Neural cell (in vitro differentiated cells): ENCODE measurements around the gene SH3PXD2B. TPM values are rescaled to one million over a fixed set of nuclear protein-coding genes. Genes with fewer than 3 reads are reported as not detected.
"Not testable (repeated sequence)": the region's sequence is repeated elsewhere in the genome, so short reads cannot be mapped to it uniquely, and the experiment has no call there.

Experiments
- H2AFZ ChIP-seq: fragments of 200-600, 300-800 bp; sonication (generic), shearing (Covaris generic); 2 replicates; pipeline ENCODE4 v1.6.0; 2014; ENCODE audit warnings: low read depth, mild to moderate bottlenecking, antibody characterized with exemption, low read length, moderate library complexity
- H3F3A ChIP-seq: fragments of 200-600 bp; shearing (Covaris generic); 2 replicates; pipeline ENCODE4 v1.6.1; 2016; ENCODE audit warnings: mild to moderate bottlenecking, moderate library complexity, mixed read lengths, antibody characterized with exemption, low read length; ENCODE audit not compliant: insufficient read depth, poor library complexity, severe bottlenecking
- H3K27ac ChIP-seq: fragments of 200-600, 300-800 bp; sonication (generic), shearing (Covaris generic); 2 replicates; pipeline ENCODE4 v1.5.1; 2014; ENCODE audit warnings: mild to moderate bottlenecking, low read length, moderate library complexity
- H3K27me3 ChIP-seq: fragments of 300-800, 200-600 bp; sonication (generic), shearing (Covaris generic); 2 replicates; pipeline ENCODE4 v1.6.0; 2014; ENCODE audit warnings: mild to moderate bottlenecking, low read depth, low read length, moderate library complexity; ENCODE audit not compliant: insufficient read depth
- H3K36me3 ChIP-seq: fragments of 300-800, 200-600 bp; sonication (generic), shearing (Covaris generic); 2 replicates; pipeline ENCODE4 v1.5.1; 2014; ENCODE audit warnings: mild to moderate bottlenecking, antibody characterized with exemption, low read length, moderate library complexity; ENCODE audit not compliant: insufficient read depth
- H3K4me2 ChIP-seq: fragments of 300-800, 200-600 bp; sonication (generic), shearing (Covaris generic); 2 replicates; pipeline ENCODE4 v1.6.0; 2014; ENCODE audit warnings: mild to moderate bottlenecking, low read length
- H3K4me3 ChIP-seq: fragments of 300-800, 200-600 bp; sonication (generic), shearing (Covaris generic); 2 replicates; pipeline ENCODE4 v1.5.1; 2014; ENCODE audit warnings: mild to moderate bottlenecking, low read length, moderate library complexity
- H3K79me2 ChIP-seq: fragments of 200-600 bp; shearing (Covaris generic); replicated peaks from 2 replicates; pipeline ENCODE4 v1.6.0; 2014; ENCODE audit warnings: mild to moderate bottlenecking, low read length, moderate library complexity; ENCODE audit not compliant: insufficient read depth
- H3K9ac ChIP-seq: fragments of 300-800, 200-600 bp; sonication (generic), shearing (Covaris generic); 2 replicates; pipeline ENCODE4 v1.6.1; 2016; ENCODE audit warnings: mild to moderate bottlenecking, low read length, mixed read lengths
- H3K9me2 ChIP-seq: fragments of 200-600 bp; shearing (Covaris generic); 2 replicates; pipeline ENCODE4 v1.6.1; 2016; ENCODE audit warnings: mild to moderate bottlenecking, low read length, mixed read lengths; ENCODE audit not compliant: insufficient read depth
- H3K9me3 ChIP-seq: fragments of 200-600, 300-800 bp; sonication (generic), shearing (Covaris generic); 2 replicates; pipeline ENCODE4 v1.6.1; 2016; ENCODE audit warnings: mild to moderate bottlenecking, mixed run types, low read length, moderate library complexity, mixed read lengths
- H4K20me1 ChIP-seq: fragments of 200-600 bp; shearing (Covaris generic); 2 replicates; pipeline ENCODE4 v1.6.1; 2016; ENCODE audit warnings: mild to moderate bottlenecking, mixed run types; ENCODE audit not compliant: insufficient read depth
- EP300 ChIP-seq: fragments of 450-650 bp; conservative IDR thresholded peaks from 2 replicates; pipeline ENCODE4 v1.6.1; 2014; ENCODE audit warnings: antibody characterized with exemption, mild to moderate bottlenecking, moderate library complexity; ENCODE audit not compliant: poor library complexity, severe bottlenecking
- EZH2 ChIP-seq: fragments of 200-600, 300-800 bp; shearing (Covaris generic), sonication (generic); IDR thresholded peaks from 2 replicates; pipeline ENCODE4 v1.6.1; 2014; ENCODE audit warnings: antibody characterized with exemption, low read length, borderline replicate concordance, mild to moderate bottlenecking; ENCODE audit not compliant: insufficient read depth, poor library complexity, severe bottlenecking
- MXI1 ChIP-seq: fragments of 450-650 bp; conservative IDR thresholded peaks from 2 replicates; pipeline ENCODE4 v1.6.1; 2014; ENCODE audit warnings: antibody characterized with exemption, mild to moderate bottlenecking; ENCODE audit not compliant: poor library complexity, severe bottlenecking
- POLR2AphosphoS5 ChIP-seq: IDR thresholded peaks from 2 replicates; pipeline ENCODE4 v1.6.1; 2012
- RAD21 ChIP-seq: fragments of 450-650 bp; conservative IDR thresholded peaks from 2 replicates; pipeline ENCODE4 v1.6.1; 2014; ENCODE audit warnings: antibody characterized with exemption, mild to moderate bottlenecking, moderate library complexity
- SMC3 ChIP-seq: fragments of 450-650 bp; conservative IDR thresholded peaks from 2 replicates; pipeline ENCODE4 v1.6.1; 2014; ENCODE audit warnings: antibody characterized with exemption, mild to moderate bottlenecking, moderate library complexity; ENCODE audit not compliant: poor library complexity
- TAF1 ChIP-seq: IDR thresholded peaks from 2 replicates; pipeline ENCODE4 v1.6.1; 2012; ENCODE audit warnings: low read depth
- polyA plus RNA-seq: library from polyadenylated mRNA; depleted of rRNA; stranded (reverse); fragments of >200 nt; gene quantifications from 2 replicates; pipeline ENCODE4 v1.2.3, GENCODE V29; 2014
- TF ChIP-seq, protein P1 (sequence below): fragments of 450-650 bp; IDR thresholded peaks from 2 replicates; pipeline ENCODE4 v1.5.1; 2014; ENCODE audit warnings: antibody characterized with exemption, mild to moderate bottlenecking, moderate library complexity; ENCODE audit not compliant: poor library complexity, severe bottlenecking
- TF ChIP-seq, protein P2 (sequence below): IDR thresholded peaks from 2 replicates; pipeline ENCODE4 v1.6.1; 2012; ENCODE audit warnings: borderline replicate concordance

Gene SH3PXD2B
- polyA plus RNA-seq, 1 donor from 2014 or later = 11.7 TPM

- no peak overlapping the region for H3K4me3 ChIP-seq
- H3K9me2 ChIP-seq = no peaks in the 10 kb centered on the region
- no peaks in the 10 kb centered on the region for H3F3A ChIP-seq
- H3K27me3 ChIP-seq = no peaks in the 10 kb centered on the region
- no peaks in the 10 kb centered on the region for H3K79me2 ChIP-seq
- no peak overlapping the region for H3K27ac ChIP-seq
- no peak overlapping the region for H3K9ac ChIP-seq
- no peak overlapping the region for H2AFZ ChIP-seq
- TF ChIP-seq EZH2 (no peak), RAD21 (no peak), POLR2AphosphoS5 (no peak), SMC3 (no peak), TAF1 (no peak), MXI1 (no peak)
- no peaks in the 10 kb centered on the region for H3K9me3 ChIP-seq
- H4K20me1 ChIP-seq = no peaks in the 10 kb centered on the region
- no peak overlapping the region for H3K4me2 ChIP-seq
- H3K36me3 ChIP-seq = no peaks in the 10 kb centered on the region
Measured at GRCh38 chr5:172334641-172335040, 119.7 kb downstream of the SH3PXD2B start.

DNA sequence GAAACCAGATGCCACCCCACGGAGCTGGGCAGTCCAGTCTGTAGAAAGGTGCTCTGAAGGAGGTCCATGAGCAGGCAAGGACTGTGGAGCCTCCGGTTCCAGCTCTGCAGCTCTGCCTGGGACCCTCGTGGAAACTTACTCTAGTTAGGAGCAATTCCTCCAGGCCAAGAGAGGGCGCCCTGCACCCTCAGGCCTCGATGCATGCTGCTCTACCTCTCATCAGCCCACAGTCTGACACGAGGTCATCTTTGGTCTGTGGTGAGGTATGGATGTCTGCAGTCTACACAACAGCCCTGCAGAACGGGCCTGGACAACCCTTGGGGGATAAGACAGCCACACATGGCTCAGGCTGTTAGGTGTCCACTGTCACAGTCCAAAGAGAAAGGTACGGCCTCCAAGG is 120.1 kb downstream of the SH3PXD2B start:
- Histone ChIP-seq H3K27me3 (no peaks in the 10 kb centered on the region), H3K36me3 (no peaks in the 10 kb centered on the region), H3K9me3 (no peaks in the 10 kb centered on the region), H3F3A (no peaks in the 10 kb centered on the region), H3K9ac (no peak overlapping the region), H3K27ac (no peak overlapping the region), H3K4me2 (no peak overlapping the region), H3K79me2 (no peaks in the 10 kb centered on the region), H3K4me3 (no peak overlapping the region), H4K20me1 (no peaks in the 10 kb centered on the region), H3K9me2 (no peaks in the 10 kb centered on the region), H2AFZ (no peak overlapping the region)
- TF ChIP-seq, protein P1, sequence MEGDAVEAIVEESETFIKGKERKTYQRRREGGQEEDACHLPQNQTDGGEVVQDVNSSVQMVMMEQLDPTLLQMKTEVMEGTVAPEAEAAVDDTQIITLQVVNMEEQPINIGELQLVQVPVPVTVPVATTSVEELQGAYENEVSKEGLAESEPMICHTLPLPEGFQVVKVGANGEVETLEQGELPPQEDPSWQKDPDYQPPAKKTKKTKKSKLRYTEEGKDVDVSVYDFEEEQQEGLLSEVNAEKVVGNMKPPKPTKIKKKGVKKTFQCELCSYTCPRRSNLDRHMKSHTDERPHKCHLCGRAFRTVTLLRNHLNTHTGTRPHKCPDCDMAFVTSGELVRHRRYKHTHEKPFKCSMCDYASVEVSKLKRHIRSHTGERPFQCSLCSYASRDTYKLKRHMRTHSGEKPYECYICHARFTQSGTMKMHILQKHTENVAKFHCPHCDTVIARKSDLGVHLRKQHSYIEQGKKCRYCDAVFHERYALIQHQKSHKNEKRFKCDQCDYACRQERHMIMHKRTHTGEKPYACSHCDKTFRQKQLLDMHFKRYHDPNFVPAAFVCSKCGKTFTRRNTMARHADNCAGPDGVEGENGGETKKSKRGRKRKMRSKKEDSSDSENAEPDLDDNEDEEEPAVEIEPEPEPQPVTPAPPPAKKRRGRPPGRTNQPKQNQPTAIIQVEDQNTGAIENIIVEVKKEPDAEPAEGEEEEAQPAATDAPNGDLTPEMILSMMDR = no peak
- TF ChIP-seq POLR2AphosphoS5 (no peak), SMC3 (no peak), TAF1 (no peak), MXI1 (no peak), EZH2 (no peak), RAD21 (no peak), EP300 (no peak)
- TF ChIP-seq, protein P2, sequence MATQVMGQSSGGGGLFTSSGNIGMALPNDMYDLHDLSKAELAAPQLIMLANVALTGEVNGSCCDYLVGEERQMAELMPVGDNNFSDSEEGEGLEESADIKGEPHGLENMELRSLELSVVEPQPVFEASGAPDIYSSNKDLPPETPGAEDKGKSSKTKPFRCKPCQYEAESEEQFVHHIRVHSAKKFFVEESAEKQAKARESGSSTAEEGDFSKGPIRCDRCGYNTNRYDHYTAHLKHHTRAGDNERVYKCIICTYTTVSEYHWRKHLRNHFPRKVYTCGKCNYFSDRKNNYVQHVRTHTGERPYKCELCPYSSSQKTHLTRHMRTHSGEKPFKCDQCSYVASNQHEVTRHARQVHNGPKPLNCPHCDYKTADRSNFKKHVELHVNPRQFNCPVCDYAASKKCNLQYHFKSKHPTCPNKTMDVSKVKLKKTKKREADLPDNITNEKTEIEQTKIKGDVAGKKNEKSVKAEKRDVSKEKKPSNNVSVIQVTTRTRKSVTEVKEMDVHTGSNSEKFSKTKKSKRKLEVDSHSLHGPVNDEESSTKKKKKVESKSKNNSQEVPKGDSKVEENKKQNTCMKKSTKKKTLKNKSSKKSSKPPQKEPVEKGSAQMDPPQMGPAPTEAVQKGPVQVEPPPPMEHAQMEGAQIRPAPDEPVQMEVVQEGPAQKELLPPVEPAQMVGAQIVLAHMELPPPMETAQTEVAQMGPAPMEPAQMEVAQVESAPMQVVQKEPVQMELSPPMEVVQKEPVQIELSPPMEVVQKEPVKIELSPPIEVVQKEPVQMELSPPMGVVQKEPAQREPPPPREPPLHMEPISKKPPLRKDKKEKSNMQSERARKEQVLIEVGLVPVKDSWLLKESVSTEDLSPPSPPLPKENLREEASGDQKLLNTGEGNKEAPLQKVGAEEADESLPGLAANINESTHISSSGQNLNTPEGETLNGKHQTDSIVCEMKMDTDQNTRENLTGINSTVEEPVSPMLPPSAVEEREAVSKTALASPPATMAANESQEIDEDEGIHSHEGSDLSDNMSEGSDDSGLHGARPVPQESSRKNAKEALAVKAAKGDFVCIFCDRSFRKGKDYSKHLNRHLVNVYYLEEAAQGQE = no peak

DNA sequence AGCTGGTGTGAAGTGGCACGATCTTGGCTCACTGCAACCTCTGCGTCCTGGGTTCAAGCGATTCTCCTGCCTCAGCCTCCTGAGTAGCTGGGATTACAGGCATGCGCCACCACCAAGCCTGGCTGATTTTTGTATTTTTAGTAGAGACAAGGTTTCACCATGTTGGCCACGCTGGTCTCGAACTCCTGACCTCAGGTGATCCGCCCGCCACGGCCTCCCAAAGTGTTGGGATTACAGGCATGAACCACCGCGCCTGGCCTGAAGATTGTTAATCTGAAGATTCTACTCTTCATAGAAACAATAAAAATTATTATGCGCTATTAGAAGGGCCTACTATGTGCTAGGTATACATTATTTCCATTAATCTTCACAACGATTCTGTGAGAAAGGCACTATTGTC is 127.4 kb downstream of the SH3PXD2B start:
- H3K9me2 ChIP-seq, H3K36me3 ChIP-seq, H3K27me3 ChIP-seq, H4K20me1 ChIP-seq, H3K4me3 ChIP-seq, H3F3A ChIP-seq, H3K4me2 ChIP-seq, H3K27ac ChIP-seq, H3K79me2 ChIP-seq, H3K9me3 ChIP-seq, H3K9ac ChIP-seq, H2AFZ ChIP-seq: not testable (repeated sequence)
